Measurements from ENCODE around the gene CERK. TPM values are rescaled to one million over a fixed set of nuclear protein-coding genes. Genes with fewer than 3 reads are reported as not detected.

CERK gene
- total RNA-seq, 1 donor from 2014 or later, result 69.6 TPM

- Mint-ChIP-seq H3K36me3 (ENCODE audit: low read depth) (peaks cover 5% of the 10 kb centered on the region), H3K27ac (no peak overlapping the region), H3K27me3 (ENCODE audit: insufficient read depth) (no peaks in the 10 kb centered on the region), H3K4me1 (ENCODE audit: low read depth) (peaks cover 10% of the 10 kb centered on the region), H3K9me3 (no peaks in the 10 kb centered on the region), H3K4me3 (no peak overlapping the region)
- intact Hi-C loops (cut with micrococcal nuclease), result no loop called here
- DNase-seq (ENCODE audit: low spot score), result no peak
Observed at GRCh38 chr22:46679706-46680269, 58.3 kb downstream of the CERK start.

GRCh38 chr22:46678785-46679700 lies 59.0 kb downstream of the CERK start:
- no peak for DNase-seq (ENCODE audit: low spot score)
- H3K4me1 Mint-ChIP-seq (ENCODE audit: low read depth), result peaks cover 18% of the 10 kb centered on the region
- peaks cover 10% of the 10 kb centered on the region for H3K36me3 Mint-ChIP-seq (ENCODE audit: low read depth)
- no peak overlapping the region for H3K4me3 Mint-ChIP-seq
- intact Hi-C loops (cut with micrococcal nuclease), result no loop called here
- H3K27me3 Mint-ChIP-seq (ENCODE audit: insufficient read depth), result no peaks in the 10 kb centered on the region
- H3K27ac Mint-ChIP-seq, result no peak overlapping the region
- H3K9me3 Mint-ChIP-seq, result no peaks in the 10 kb centered on the region

DNA sequence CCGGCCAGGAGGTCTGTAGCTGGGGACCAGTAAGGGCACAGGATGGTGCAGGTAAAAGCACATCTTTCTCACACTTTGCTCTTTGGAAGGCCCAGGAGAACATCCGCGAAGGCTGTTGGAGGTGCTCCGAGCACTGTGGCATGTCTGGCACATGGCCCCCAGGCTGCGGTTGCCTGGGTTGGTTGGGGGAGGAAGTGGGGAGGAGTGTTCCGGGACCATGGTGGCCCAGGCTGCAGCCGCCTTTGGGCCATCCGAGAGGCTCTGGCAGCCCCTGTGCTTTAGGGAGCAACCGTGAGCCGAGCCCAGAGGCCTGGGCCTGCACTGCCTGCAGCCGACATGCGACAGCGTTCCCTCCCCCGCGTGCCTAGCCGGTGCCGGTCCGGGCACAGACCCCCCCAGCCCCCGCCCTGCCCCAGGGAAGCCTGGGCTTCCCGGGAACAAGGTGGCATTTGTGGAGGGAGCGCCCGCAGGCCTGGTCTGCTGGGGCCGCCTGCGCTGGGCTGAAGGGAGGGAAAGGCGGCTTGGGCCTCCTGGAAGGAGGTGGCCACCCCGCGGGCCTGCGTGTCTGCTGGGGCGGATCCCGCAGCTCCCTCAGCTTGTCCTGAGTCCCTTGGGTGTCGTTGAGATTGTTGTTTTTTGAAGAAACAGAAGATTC lies 59.9 kb downstream of the CERK start:
- peak overlapping the region; percentile 23 for H3K27ac Mint-ChIP-seq
- peaks cover 10% of the 10 kb centered on the region for H3K36me3 Mint-ChIP-seq (ENCODE audit: low read depth)
- no peak overlapping the region for H3K4me3 Mint-ChIP-seq
- peaks cover 27% of the 10 kb centered on the region for H3K4me1 Mint-ChIP-seq (ENCODE audit: low read depth)
- DNase-seq (ENCODE audit: low spot score), result no peak
- H3K27me3 Mint-ChIP-seq (ENCODE audit: insufficient read depth), result no peaks in the 10 kb centered on the region
- no peaks in the 10 kb centered on the region for H3K9me3 Mint-ChIP-seq
- intact Hi-C loops (cut with micrococcal nuclease), result no loop called here

DNA sequence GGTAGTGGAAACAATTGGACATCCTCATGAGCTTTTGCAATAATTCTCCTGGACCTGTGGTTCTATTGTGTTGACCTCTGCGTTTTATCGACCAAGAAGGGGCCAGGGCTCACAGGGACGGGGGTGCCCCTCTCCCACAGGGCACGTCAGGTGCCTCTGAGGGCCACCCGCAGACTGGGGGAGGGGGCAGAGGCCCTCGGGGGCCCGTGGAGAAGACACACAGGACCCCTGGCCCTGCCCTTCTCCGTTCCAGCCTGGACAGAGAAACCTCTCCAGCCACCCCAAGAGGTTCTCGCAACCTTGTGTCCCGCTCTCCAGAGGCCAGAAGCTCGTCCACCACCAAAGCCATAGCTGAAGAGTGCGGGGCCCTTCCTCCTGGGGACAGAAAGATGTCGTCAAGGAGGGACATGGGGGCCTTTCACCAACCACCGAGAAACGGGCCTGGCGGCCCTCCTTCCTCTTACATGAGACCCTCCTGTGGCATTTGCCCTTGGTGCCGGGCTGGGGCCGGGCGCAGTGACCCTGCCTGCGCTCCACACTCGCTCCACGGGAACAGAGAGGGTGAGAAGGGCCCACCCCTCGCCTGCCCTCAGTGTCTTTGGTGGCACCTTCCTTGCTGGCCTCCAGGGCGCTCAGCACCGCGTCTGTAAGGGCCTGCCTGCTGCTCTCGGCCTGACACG lies 60.6 kb downstream of the CERK start:
- Mint-ChIP-seq H3K4me3 (peak overlapping the region; percentile 15), H3K27me3 (ENCODE audit: insufficient read depth) (no peaks in the 10 kb centered on the region), H3K9me3 (no peaks in the 10 kb centered on the region), H3K4me1 (ENCODE audit: low read depth) (peaks cover 34% of the 10 kb centered on the region), H3K27ac (peak overlapping the region; percentile 61), H3K36me3 (ENCODE audit: low read depth) (peaks cover 10% of the 10 kb centered on the region)
- intact Hi-C loops (cut with micrococcal nuclease), result no loop called here
- DNase-seq (ENCODE audit: low spot score), result no peak

GRCh38 chr22:46676881-46677280 lies 61.2 kb downstream of the CERK start:
- H3K9me3 Mint-ChIP-seq, result no peaks in the 10 kb centered on the region
- H3K4me3 Mint-ChIP-seq, result peak overlapping the region; percentile 15
- intact Hi-C loops (cut with micrococcal nuclease), result no loop called here
- H3K36me3 Mint-ChIP-seq (ENCODE audit: low read depth), result peaks cover 11% of the 10 kb centered on the region
- no peaks in the 10 kb centered on the region for H3K27me3 Mint-ChIP-seq (ENCODE audit: insufficient read depth)
- H3K27ac Mint-ChIP-seq, result peak overlapping the region; percentile 34
- H3K4me1 Mint-ChIP-seq (ENCODE audit: low read depth), result peaks cover 34% of the 10 kb centered on the region
- no peak for DNase-seq (ENCODE audit: low spot score)

GRCh38 chr22:46676479-46676878 lies 61.6 kb downstream of the CERK start:
- intact Hi-C loops (cut with micrococcal nuclease), result no loop called here
- H3K9me3 Mint-ChIP-seq, result no peaks in the 10 kb centered on the region
- H3K4me1 Mint-ChIP-seq (ENCODE audit: low read depth), result peaks cover 34% of the 10 kb centered on the region
- H3K27ac Mint-ChIP-seq, result peak overlapping the region; percentile 34
- H3K27me3 Mint-ChIP-seq (ENCODE audit: insufficient read depth), result no peaks in the 10 kb centered on the region
- peaks cover 11% of the 10 kb centered on the region for H3K36me3 Mint-ChIP-seq (ENCODE audit: low read depth)
- H3K4me3 Mint-ChIP-seq, result no peak overlapping the region
- DNase-seq (ENCODE audit: low spot score), result no peak

DNA sequence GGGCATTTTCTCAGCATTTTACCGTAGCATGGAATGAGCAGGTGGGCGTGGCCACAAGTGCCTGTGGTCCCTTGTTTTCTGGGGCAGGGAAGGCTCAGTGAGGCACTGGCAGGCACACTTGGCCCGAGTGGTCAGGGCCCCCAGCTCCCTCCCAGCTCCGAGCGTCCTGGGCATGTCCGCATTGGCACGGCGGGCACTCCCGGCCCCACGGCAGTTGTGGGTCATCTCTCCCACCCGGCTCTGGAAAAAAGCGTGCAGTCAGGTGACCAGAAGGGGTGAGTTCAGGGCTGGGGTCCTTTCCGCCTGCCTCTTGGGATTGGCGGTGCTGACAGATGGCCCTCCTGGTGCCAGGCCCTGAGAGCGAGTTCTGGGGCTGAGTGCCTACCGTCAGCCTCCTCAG lies 62.1 kb downstream of the CERK start:
- intact Hi-C loops (cut with micrococcal nuclease), result loop anchor here (2.0 kb wide), 1 partner anchor 1357 kb away; no protein-coding TSS in a partner anchor
- no peaks in the 10 kb centered on the region for H3K27me3 Mint-ChIP-seq (ENCODE audit: insufficient read depth)
- H3K9me3 Mint-ChIP-seq, result no peaks in the 10 kb centered on the region
- peaks cover 34% of the 10 kb centered on the region for H3K4me1 Mint-ChIP-seq (ENCODE audit: low read depth)
- peak overlapping the region; percentile 82 for H3K4me3 Mint-ChIP-seq
- DNase-seq (ENCODE audit: low spot score), result no peak
- peaks cover 11% of the 10 kb centered on the region for H3K36me3 Mint-ChIP-seq (ENCODE audit: low read depth)
- H3K27ac Mint-ChIP-seq, result peak overlapping the region; percentile 94

DNA sequence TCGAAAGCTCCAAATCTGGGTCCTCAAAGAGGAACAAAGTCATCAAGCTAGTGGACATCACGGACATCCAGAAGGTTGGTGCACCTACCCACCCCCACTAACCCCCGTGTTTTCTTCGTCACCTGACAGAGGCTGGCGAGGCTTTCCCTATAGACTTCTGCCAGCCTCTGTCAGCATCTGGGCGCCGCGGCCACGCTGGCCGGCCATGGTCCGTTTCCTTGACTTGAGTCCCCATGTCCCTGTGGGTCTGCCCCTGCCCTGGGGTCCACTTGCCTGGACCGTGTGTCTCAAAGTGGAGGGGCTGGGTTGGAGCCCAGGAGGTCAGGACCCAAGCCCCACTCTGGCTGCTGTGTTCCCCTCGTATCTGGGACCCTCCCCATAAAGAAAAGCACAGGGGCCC lies 62.6 kb downstream of the CERK start:
- H3K36me3 Mint-ChIP-seq (ENCODE audit: low read depth), result peaks cover 11% of the 10 kb centered on the region
- H3K27ac Mint-ChIP-seq, result peak overlapping the region; percentile 94
- H3K4me1 Mint-ChIP-seq (ENCODE audit: low read depth), result peaks cover 34% of the 10 kb centered on the region
- no peaks in the 10 kb centered on the region for H3K27me3 Mint-ChIP-seq (ENCODE audit: insufficient read depth)
- intact Hi-C loops (cut with micrococcal nuclease), result loop anchor here (2.0 kb wide), 1 partner anchor 1357 kb away; no protein-coding TSS in a partner anchor
- peak overlapping the region; percentile 82 for H3K4me3 Mint-ChIP-seq
- H3K9me3 Mint-ChIP-seq, result no peaks in the 10 kb centered on the region
- DNase-seq (ENCODE audit: low spot score), result no peak

DNA sequence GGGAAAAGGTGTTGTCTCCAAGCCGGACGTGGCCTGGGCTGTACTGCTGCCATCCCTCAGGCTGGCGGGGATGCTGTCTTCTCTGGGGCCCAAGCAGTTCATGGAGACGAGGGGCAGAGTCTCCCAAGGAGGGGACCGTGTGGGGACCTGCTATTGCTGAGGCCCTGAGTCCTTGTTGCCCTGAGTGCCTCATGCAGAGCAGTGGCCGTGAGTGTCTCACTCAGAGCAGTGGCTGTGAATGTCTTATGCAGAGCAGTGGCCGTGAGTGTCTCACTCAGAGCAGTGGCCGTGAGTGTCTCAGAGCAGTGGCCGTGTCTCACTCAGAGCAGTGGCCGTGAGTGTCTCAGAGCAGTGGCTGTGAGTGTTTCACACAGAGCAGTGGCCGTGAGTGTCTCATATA lies 63.1 kb downstream of the CERK start:
- DNase-seq (ENCODE audit: low spot score), result no peak
- H3K27me3 Mint-ChIP-seq (ENCODE audit: insufficient read depth), result no peaks in the 10 kb centered on the region

DNA sequence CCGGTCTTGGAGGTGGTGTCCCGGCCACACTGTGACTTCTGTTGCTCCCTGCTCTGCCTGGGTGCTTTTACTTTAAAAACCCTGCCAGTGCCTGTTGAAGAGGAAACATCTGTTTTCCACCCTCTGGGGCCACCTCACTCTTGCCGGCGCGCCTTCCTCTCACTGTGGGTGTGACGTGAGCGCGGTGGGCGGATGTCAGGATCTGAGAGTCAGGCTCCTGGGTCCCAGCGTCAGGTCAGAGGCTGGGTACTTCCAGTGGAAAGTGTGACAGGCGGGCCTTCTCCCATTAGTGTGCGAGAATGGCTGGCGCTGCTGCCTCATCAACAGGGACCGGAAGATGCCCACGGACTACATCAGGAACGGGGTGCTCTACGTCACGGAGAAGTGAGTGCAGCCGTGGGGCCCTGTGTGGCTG lies 63.7 kb downstream of the CERK start:
- H3K4me3 Mint-ChIP-seq, result peak overlapping the region; percentile 82
- DNase-seq (ENCODE audit: low spot score), result peak; percentile 83
- H3K4me1 Mint-ChIP-seq (ENCODE audit: low read depth), result peaks cover 34% of the 10 kb centered on the region
- H3K36me3 Mint-ChIP-seq (ENCODE audit: low read depth), result peaks cover 10% of the 10 kb centered on the region
- H3K27me3 Mint-ChIP-seq (ENCODE audit: insufficient read depth), result no peaks in the 10 kb centered on the region
- no peaks in the 10 kb centered on the region for H3K9me3 Mint-ChIP-seq
- intact Hi-C loops (cut with micrococcal nuclease), result loop anchor here (1.0 to 2.0 kb wide), 12 partner anchors 13 to 1356 kb away; partner anchors contain the start of genes CDPF1 and TBC1D22A
- H3K27ac Mint-ChIP-seq, result peak overlapping the region; percentile 94

More for the DNA sequence above, 63.1 kb downstream of the CERK start:
- peak overlapping the region; percentile 94 for H3K27ac Mint-ChIP-seq
- H3K9me3 Mint-ChIP-seq, result no peaks in the 10 kb centered on the region
- H3K36me3 Mint-ChIP-seq (ENCODE audit: low read depth), result peaks cover 10% of the 10 kb centered on the region
- H3K4me1 Mint-ChIP-seq (ENCODE audit: low read depth), result peaks cover 34% of the 10 kb centered on the region
- peak overlapping the region; percentile 82 for H3K4me3 Mint-ChIP-seq
- intact Hi-C loops (cut with micrococcal nuclease), result loop anchor here (1.0 to 2.0 kb wide), 12 partner anchors 14 to 1356 kb away; partner anchors contain the start of genes CDPF1 and TBC1D22A

GRCh38 chr22:46673662-46674236 lies 64.3 kb downstream of the CERK start:
- DNase-seq (ENCODE audit: low spot score), result no peak
- H3K27ac Mint-ChIP-seq, result peak overlapping the region; percentile 94
- no peaks in the 10 kb centered on the region for H3K27me3 Mint-ChIP-seq (ENCODE audit: insufficient read depth)
- peaks cover 34% of the 10 kb centered on the region for H3K4me1 Mint-ChIP-seq (ENCODE audit: low read depth)
- no peaks in the 10 kb centered on the region for H3K9me3 Mint-ChIP-seq
- H3K36me3 Mint-ChIP-seq (ENCODE audit: low read depth), result peaks cover 14% of the 10 kb centered on the region
- peak overlapping the region; percentile 82 for H3K4me3 Mint-ChIP-seq
- intact Hi-C loops (cut with micrococcal nuclease), result loop anchor here (1.0 to 2.0 kb wide), 12 partner anchors 12 to 1355 kb away; partner anchors contain the start of genes CDPF1 and TBC1D22A

DNA sequence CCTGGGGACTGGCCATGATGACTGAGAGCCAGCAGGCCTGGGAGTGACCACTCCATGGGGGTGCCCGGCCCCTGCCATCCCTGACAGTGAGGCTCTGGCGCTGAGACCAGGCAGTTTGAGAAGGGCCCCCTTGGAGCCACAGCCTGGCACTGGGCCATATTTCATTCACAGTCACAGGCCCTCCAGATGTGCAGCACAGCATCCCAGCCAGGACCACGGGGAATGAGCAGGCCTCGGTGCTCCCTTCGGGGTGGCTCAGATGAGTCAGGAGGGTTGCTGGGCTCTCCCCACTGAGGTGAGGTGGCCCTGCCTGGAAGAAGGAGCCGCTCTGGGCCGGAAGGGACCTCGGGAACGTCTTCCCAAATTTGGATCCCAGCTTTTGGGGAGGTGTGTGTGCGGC lies 64.8 kb downstream of the CERK start:
- intact Hi-C loops (cut with micrococcal nuclease), result no loop called here
- peaks cover 34% of the 10 kb centered on the region for H3K4me1 Mint-ChIP-seq (ENCODE audit: low read depth)
- no peaks in the 10 kb centered on the region for H3K27me3 Mint-ChIP-seq (ENCODE audit: insufficient read depth)
- H3K4me3 Mint-ChIP-seq, result peak overlapping the region; percentile 82
- DNase-seq (ENCODE audit: low spot score), result no peak
- peaks cover 16% of the 10 kb centered on the region for H3K36me3 Mint-ChIP-seq (ENCODE audit: low read depth)
- H3K27ac Mint-ChIP-seq, result peak overlapping the region; percentile 94
- no peaks in the 10 kb centered on the region for H3K9me3 Mint-ChIP-seq
